ENCODE measurements around the gene CDK19. TPM values are rescaled to one million over a fixed set of nuclear protein-coding genes. Genes with fewer than 3 reads are reported as not detected.
"Not testable (repeated sequence)": the region's sequence is repeated elsewhere in the genome, so short reads cannot be mapped to it uniquely, and the experiment has no call there.

CDK19 gene
- polyA plus RNA-seq, 3 donors from 2014 or later = 1.7 to 5.2 (median 2.4) TPM

DNA sequence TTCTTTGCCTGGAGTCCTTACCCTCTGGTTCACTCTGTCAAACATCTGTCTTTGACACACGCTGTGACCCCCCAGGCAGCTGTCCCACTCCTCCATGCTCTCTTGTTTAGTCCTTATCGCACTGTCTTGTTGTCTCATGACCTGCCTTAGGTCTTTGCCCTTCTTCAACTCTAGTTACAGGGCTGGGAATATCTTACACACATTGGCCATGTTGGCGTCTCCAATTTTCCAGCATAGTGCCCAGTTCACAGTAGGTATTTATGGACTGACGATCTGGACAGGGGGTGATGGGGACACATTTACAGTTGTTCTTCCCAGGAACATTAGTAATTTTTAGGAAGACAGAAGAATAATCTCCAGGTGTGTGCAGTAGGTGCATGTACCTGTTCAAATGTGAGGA, 209.1 kb downstream of the CDK19 start:
- no peaks in the 10 kb centered on the region for H3K4me1 Mint-ChIP-seq
- peaks cover 0 to 2% (median 0%) of the 10 kb centered on the region in 3 donors for H3K27me3 Mint-ChIP-seq (ENCODE audit: low read depth in 3 of 3)
- DNase-seq = no peak
- H3K27ac Mint-ChIP-seq = no peak overlapping the region
- no peak overlapping the region for H3K4me3 Mint-ChIP-seq
- H3K36me3 Mint-ChIP-seq = peaks cover 6 to 17% (median 17%) of the 10 kb centered on the region in 3 donors
- no peaks in the 10 kb centered on the region for H3K9me3 Mint-ChIP-seq

DNA sequence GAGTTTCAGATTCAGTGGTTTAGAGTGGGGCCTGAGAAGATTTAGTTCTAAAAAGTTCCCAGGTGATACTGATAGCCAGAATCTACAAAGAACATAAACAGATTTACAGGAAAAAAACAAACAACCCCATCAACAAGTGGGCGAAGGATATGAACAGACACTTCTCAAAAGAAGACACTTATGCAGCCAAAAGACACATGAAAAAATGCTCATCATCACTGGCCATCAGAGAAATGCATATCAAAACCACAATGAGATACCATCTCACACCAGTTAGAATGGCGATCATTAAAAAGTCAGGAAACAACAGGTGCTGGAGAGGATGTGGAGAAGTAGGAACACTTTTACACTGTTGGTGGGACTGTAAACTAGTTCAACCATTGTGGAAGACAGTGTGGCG, 214.6 kb downstream of the CDK19 start:
- not testable (repeated sequence) for DNase-seq; H3K9me3 Mint-ChIP-seq; H3K4me3 Mint-ChIP-seq; H3K4me1 Mint-ChIP-seq; H3K27me3 Mint-ChIP-seq (ENCODE audit: low read depth in 3 of 3); H3K27ac Mint-ChIP-seq
- H3K36me3 Mint-ChIP-seq = peaks cover 18 to 34% (median 19%) of the 10 kb centered on the region in 3 donors

- H3K4me3 Mint-ChIP-seq = no peak overlapping the region
- no peaks in the 10 kb centered on the region for H3K4me1 Mint-ChIP-seq
- no peak overlapping the region for H3K27ac Mint-ChIP-seq
- no peaks in the 10 kb centered on the region for H3K27me3 Mint-ChIP-seq (ENCODE audit: low read depth in 3 of 3)
- no peak for DNase-seq
- peaks cover 15 to 30% (median 16%) of the 10 kb centered on the region in 3 donors for H3K36me3 Mint-ChIP-seq
- H3K9me3 Mint-ChIP-seq = no peaks in the 10 kb centered on the region
Observed at GRCh38 chr6:110597761-110598160, 217.5 kb downstream of the CDK19 start.

DNA sequence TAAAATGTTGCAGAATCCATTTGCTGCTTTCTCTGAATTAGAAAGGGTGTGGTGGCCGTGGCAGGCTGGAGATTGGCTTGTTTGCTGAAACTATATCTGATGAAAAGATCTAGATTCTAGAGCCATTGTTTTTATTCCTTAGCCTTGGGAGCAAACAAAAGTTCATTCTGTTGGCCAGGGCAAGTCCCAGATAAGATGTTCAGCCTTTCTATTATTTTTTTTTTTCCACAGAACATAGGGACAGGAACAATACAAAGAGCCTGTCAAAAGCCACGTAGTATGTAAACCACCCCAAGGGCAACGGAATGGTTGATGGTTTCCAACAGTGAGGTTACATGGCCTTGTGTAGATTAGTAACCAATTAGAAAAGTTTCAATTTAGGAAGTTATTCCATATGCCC, 218.9 kb downstream of the CDK19 start:
- Mint-ChIP-seq H3K4me1 (peaks cover 0 to 12% of the 10 kb centered on the region in 2 donors), H3K36me3 (peaks cover 11 to 27% (median 13%) of the 10 kb centered on the region in 3 donors), H3K9me3 (no peaks in the 10 kb centered on the region), H3K4me3 (no peak overlapping the region), H3K27ac (no peak overlapping the region), H3K27me3 (ENCODE audit: low read depth in 3 of 3) (no peaks in the 10 kb centered on the region)
- DNase-seq = no peak

DNA sequence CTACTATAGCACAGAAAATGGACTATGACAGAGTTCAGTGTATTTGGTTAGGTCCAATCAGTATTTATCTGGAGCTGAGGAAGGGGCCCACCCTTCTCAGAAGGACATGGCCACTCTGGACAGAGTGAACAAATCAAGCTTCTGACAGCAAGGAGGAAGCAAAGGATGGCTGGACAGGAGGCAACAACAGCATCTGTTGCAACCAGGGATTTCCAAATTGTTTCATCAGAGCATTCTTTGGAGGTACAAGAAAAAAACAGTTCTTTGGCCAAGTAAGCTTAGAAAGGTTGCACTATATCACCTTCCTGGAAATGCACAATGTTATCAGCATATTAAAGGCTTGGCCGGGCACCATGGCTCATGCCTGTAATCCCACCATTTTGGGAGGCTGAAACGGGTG, 220.2 kb downstream of the CDK19 start:
- H3K27ac Mint-ChIP-seq = no peak overlapping the region

GRCh38 chr6:110593637-110594036, 221.6 kb downstream of the CDK19 start:
- Mint-ChIP-seq H3K4me1 (peaks cover 9 to 27% of the 10 kb centered on the region in 2 donors), H3K4me3 (no peak overlapping the region), H3K27ac (no peak overlapping the region), H3K27me3 (ENCODE audit: low read depth in 3 of 3) (no peaks in the 10 kb centered on the region), H3K36me3 (peaks cover 0 to 10% (median 0%) of the 10 kb centered on the region in 3 donors), H3K9me3 (no peaks in the 10 kb centered on the region)
- DNase-seq = no peak

More for the DNA sequence above, 220.2 kb downstream of the CDK19 start:
- peaks cover 10 to 22% (median 11%) of the 10 kb centered on the region in 3 donors for H3K36me3 Mint-ChIP-seq
- peaks cover 8 to 24% of the 10 kb centered on the region in 2 donors for H3K4me1 Mint-ChIP-seq
- no peak overlapping the region for H3K4me3 Mint-ChIP-seq
- no peaks in the 10 kb centered on the region for H3K27me3 Mint-ChIP-seq (ENCODE audit: low read depth in 3 of 3)
- DNase-seq = no peak
- no peaks in the 10 kb centered on the region for H3K9me3 Mint-ChIP-seq

DNA sequence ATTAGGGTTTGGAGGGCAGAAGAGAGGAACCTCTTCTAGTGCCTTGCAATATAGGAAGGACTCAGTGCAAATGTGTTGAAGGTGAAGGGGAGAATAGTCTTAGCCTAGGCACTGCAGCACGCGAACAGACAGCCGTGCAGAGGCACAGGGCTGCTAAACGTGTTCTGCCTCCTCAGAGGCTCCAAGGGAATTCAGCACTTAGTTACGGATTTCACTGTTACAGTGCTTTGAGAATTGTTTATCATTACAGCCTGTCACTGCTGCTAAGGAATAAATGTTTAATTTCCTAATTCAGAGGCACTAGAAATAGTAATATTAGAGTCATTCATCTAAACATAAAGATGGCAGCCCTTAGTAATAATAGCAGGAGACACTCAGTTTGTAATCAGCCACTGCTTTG, 222.5 kb downstream of the CDK19 start:
- no peak for DNase-seq
- Mint-ChIP-seq H3K4me1 (peaks cover 9 to 27% of the 10 kb centered on the region in 2 donors), H3K27me3 (ENCODE audit: low read depth in 3 of 3) (no peaks in the 10 kb centered on the region), H3K27ac (no peak overlapping the region), H3K36me3 (peaks cover 0 to 4% (median 0%) of the 10 kb centered on the region in 3 donors), H3K4me3 (no peak overlapping the region), H3K9me3 (no peaks in the 10 kb centered on the region)

DNA sequence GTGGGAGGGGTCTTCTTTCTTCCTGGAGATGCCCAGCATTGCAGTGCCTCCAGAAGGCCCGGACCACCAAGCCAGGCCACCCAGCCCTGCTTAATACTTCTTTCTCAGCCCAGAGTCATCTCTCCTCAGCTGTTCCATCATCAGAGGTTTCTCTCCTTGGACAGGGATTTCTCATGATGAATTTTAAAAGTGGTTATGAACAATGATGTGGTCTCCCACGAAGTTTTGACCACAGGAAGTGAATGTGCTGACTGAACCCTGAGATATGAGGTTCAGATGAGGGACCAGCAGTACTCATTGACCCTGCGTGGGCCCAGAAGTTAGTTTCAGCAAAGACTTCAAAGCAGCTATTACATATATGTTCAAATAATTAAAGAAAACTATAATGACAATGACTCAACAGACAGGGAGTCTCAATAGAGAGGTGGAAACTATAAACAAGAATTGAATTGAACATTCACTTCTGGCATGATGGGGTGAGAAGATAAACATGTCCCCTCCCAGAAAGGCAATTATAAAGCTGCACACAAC, 224.4 kb downstream of the CDK19 start:
- no peak overlapping the region for H3K27ac Mint-ChIP-seq

GRCh38 chr6:110589865-110590513, 225.3 kb downstream of the CDK19 start:
- Mint-ChIP-seq H3K36me3 (no peaks in the 10 kb centered on the region), H3K9me3 (no peaks in the 10 kb centered on the region), H3K27ac (peak overlapping the region in 3 of 6 donors; percentile 23 to 36 (median 25)), H3K4me3 (peak overlapping the region in 2 of 5 donors; percentile 12 to 26), H3K27me3 (ENCODE audit: low read depth in 3 of 3) (no peaks in the 10 kb centered on the region), H3K4me1 (peaks cover 9 to 27% of the 10 kb centered on the region in 2 donors)
- no peak for DNase-seq

More for the DNA sequence above, 224.4 kb downstream of the CDK19 start:
- Mint-ChIP-seq H3K4me3 (no peak overlapping the region), H3K9me3 (no peaks in the 10 kb centered on the region), H3K36me3 (no peaks in the 10 kb centered on the region), H3K4me1 (peaks cover 9 to 27% of the 10 kb centered on the region in 2 donors), H3K27me3 (ENCODE audit: low read depth in 3 of 3) (no peaks in the 10 kb centered on the region)
- no peak for DNase-seq

GRCh38 chr6:110587328-110587727, 227.9 kb downstream of the CDK19 start:
- DNase-seq = no peak
- Mint-ChIP-seq H3K36me3 (no peaks in the 10 kb centered on the region), H3K4me3 (no peak overlapping the region), H3K27me3 (ENCODE audit: low read depth in 3 of 3) (peaks cover 0 to 2% (median 1%) of the 10 kb centered on the region in 3 donors), H3K4me1 (peaks cover 9 to 25% of the 10 kb centered on the region in 2 donors), H3K27ac (no peak overlapping the region), H3K9me3 (no peaks in the 10 kb centered on the region)

- H3K9me3 Mint-ChIP-seq = peaks cover 0 to 1% (median 0%) of the 10 kb centered on the region in 6 donors
- H3K4me3 Mint-ChIP-seq = no peak overlapping the region
- H3K4me1 Mint-ChIP-seq = no peaks in the 10 kb centered on the region
- peaks cover 0 to 4% (median 0%) of the 10 kb centered on the region in 3 donors for H3K36me3 Mint-ChIP-seq
- H3K27me3 Mint-ChIP-seq (ENCODE audit: low read depth in 3 of 3) = peaks cover 0 to 3% (median 1%) of the 10 kb centered on the region in 3 donors
- no peak overlapping the region for H3K27ac Mint-ChIP-seq
- DNase-seq = no peak
Observed at GRCh38 chr6:110581679-110582078, 233.6 kb downstream of the CDK19 start.

- H3K27ac Mint-ChIP-seq; H3K36me3 Mint-ChIP-seq; DNase-seq; H3K4me3 Mint-ChIP-seq; H3K9me3 Mint-ChIP-seq; H3K4me1 Mint-ChIP-seq; H3K27me3 Mint-ChIP-seq (ENCODE audit: low read depth in 3 of 3): not testable (repeated sequence)
Observed at GRCh38 chr6:110577596-110578167, 237.6 kb downstream of the CDK19 start.

- no peaks in the 10 kb centered on the region for H3K4me1 Mint-ChIP-seq
- peaks cover 0 to 4% (median 0%) of the 10 kb centered on the region in 3 donors for H3K36me3 Mint-ChIP-seq
- no peak overlapping the region for H3K4me3 Mint-ChIP-seq
- DNase-seq = no peak
- H3K27me3 Mint-ChIP-seq (ENCODE audit: low read depth in 3 of 3) = peaks cover 0 to 8% (median 2%) of the 10 kb centered on the region in 3 donors
- no peak overlapping the region for H3K27ac Mint-ChIP-seq
- H3K9me3 Mint-ChIP-seq = peaks cover 0 to 1% (median 0%) of the 10 kb centered on the region in 6 donors
Observed at GRCh38 chr6:110575925-110576463, 239.3 kb downstream of the CDK19 start.

- Mint-ChIP-seq H3K27ac (no peak overlapping the region), H3K9me3 (peaks cover 0 to 1% (median 0%) of the 10 kb centered on the region in 6 donors), H3K36me3 (peaks cover 0 to 4% (median 0%) of the 10 kb centered on the region in 3 donors), H3K27me3 (ENCODE audit: low read depth in 3 of 3) (peaks cover 0 to 8% (median 2%) of the 10 kb centered on the region in 3 donors), H3K4me1 (no peaks in the 10 kb centered on the region), H3K4me3 (no peak overlapping the region)
- DNase-seq = no peak
Observed at GRCh38 chr6:110574817-110575216, 240.5 kb downstream of the CDK19 start.

Data from immature natural killer cell (primary cell).